Measurements from ENCODE around the gene NSMCE1. TPM values are rescaled to one million over a fixed set of nuclear protein-coding genes. Genes with fewer than 3 reads are reported as not detected.
"Not testable (repeated sequence)": the region's sequence is repeated elsewhere in the genome, so short reads cannot be mapped to it uniquely, and the experiment has no call there.

Gene NSMCE1
- total RNA-seq, 1 donor, result 29.5 TPM

DNA sequence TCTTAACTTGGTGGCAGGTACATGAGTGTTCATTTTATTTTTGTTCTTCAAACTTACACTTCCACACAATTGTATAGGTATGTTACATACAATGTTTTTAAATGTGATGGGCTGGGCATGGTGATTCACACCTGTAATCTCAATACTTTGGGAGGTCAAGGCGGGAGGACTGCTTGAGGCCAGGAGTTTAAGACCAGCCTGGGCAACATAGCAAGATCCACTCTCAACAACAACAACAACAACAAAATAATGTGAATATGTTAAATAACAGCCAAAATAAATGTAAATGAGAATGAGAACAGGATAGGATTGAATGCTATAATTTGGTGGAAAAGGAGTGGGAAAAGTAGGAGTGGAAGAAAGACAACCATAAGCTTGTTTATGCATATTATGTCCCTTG is 2.6 kb downstream of the NSMCE1 start:
- Histone ChIP-seq H3K27me3 (ENCODE audit: insufficient read depth, low read length) (no peaks in the 10 kb centered on the region), H3K4me3 (ENCODE audit: low read length) (no peak overlapping the region), H3K4me1 (ENCODE audit: insufficient read depth, low read length) (peaks cover 55% of the 10 kb centered on the region), H3K9me3 (ENCODE audit: low read depth, low read length) (no peaks in the 10 kb centered on the region)

DNA sequence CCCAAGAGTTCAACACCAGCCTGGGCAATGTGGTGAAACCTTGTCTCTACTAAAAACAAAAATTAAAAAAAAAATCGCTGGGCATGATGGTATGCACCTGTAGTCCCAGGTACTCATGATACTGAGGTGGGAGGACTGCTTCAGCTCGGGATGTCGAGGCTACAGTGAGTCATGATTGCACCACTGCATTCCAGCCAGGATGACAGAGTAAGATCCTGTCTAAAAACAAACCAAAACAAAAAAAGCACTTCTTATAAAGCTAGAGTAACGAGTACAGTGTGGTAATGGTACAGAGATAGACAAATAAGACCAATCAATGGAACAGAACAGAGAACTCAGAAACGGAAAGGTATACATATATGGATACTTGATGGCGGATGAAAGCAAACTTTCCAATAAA is 4.4 kb downstream of the NSMCE1 start:
- H3K4me3 ChIP-seq (ENCODE audit: low read length), result no peak overlapping the region
- H3K4me1 ChIP-seq (ENCODE audit: insufficient read depth, low read length), result peaks cover 48% of the 10 kb centered on the region

DNA sequence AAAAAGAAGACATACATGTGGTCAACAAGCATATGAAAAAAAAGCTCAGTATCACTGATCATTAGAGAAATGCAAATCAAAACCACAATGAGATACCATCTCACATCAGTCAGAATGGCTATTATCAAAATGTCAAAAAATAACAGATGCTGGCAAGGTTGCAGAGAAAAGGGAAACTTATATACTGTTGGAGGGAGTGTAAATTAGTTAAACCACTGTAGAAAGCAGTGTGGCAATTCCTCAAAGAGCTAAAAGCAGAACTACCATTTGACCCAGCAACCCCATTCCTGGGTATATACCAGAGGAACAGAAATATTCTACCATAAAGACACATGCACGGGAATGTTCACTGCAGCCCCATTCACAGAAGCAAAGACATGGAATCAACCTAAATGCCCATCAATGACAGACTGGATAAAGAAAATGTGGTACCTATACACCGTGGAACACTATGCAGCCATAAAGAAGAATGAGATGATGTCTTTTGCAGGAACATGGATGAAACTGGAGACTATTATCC is 5.6 kb downstream of the NSMCE1 start:
- H3K4me3 ChIP-seq (ENCODE audit: low read length); H3K9me3 ChIP-seq (ENCODE audit: low read depth, low read length); H3K27me3 ChIP-seq (ENCODE audit: insufficient read depth, low read length): not testable (repeated sequence)
- peaks cover 41% of the 10 kb centered on the region for H3K4me1 ChIP-seq (ENCODE audit: insufficient read depth, low read length)

More for the DNA sequence above, 4.4 kb downstream of the NSMCE1 start:
- Histone ChIP-seq H3K9me3 (ENCODE audit: low read depth, low read length) (no peaks in the 10 kb centered on the region), H3K27me3 (ENCODE audit: insufficient read depth, low read length) (no peaks in the 10 kb centered on the region)

DNA sequence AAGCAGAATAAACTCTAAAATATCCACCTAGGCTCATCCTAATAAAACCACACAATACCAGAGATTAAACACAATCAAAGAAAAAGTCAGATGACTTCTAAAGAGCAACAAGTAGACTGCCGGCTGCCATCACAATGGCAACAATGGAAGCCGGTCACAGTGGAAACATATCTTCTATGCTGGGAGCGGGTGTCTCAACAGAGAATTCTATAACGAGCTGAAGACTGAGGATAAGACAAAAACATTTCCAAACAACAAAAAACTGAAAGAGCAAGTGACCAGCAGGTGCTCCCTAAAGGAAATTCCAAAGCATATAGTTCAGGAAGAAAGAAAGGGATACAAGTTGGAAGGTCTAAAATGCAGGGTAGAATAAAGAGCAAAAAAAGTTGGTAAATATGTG is 8.9 kb downstream of the NSMCE1 start:
- H3K9me3 ChIP-seq (ENCODE audit: low read depth, low read length), result no peaks in the 10 kb centered on the region
- H3K4me1 ChIP-seq (ENCODE audit: insufficient read depth, low read length), result peaks cover 29% of the 10 kb centered on the region
- H3K4me3 ChIP-seq (ENCODE audit: low read length), result no peak overlapping the region
- no peaks in the 10 kb centered on the region for H3K27me3 ChIP-seq (ENCODE audit: insufficient read depth, low read length)

DNA sequence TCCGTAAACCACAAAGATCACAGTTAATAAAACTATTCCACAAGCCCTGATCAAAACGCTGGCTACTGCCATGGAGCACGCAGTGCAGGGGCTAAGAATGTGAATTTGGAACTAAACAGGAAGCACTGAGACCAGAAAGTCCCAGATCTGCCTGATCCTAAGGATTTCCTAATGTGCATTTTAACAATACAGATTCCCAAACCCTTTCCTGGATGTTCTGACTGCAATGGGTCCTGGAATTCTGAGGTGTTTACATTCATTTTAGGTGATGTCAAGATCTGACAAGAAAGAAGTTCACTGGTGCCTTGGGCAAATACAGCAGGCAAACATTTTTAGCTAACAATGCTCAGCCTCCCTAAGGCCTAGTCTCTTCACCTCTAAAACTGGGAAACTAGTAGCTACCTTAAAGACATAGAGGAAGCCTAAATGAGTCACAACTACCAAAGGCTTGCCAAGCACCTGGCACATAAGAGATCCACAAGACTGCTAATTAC is 10.3 kb downstream of the NSMCE1 start:
- Histone ChIP-seq H3K4me3 (ENCODE audit: low read length) (no peak overlapping the region), H3K27me3 (ENCODE audit: insufficient read depth, low read length) (no peaks in the 10 kb centered on the region), H3K4me1 (ENCODE audit: insufficient read depth, low read length) (peaks cover 28% of the 10 kb centered on the region), H3K9me3 (ENCODE audit: low read depth, low read length) (no peaks in the 10 kb centered on the region)

DNA sequence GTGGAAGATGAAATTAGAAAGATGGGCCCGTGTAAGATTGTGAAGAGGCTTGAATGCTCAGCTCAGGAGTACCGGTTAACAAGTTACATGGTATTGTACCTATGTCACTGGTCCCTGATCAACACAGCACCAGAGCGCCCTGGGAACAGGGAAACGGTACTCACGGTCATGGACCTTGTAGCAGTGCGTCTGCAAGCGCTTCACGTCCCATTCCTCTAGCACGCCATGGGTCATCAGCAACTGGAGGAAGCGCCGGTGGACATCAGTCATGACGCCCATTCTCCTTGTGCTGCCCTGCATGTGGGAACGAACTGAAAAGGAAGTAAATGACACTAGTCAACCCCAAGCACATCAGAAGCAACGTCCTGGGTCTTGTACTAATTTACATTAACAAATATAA is 11.3 kb downstream of the NSMCE1 start:
- Histone ChIP-seq H3K27me3 (ENCODE audit: insufficient read depth, low read length) (no peaks in the 10 kb centered on the region), H3K4me3 (ENCODE audit: low read length) (no peak overlapping the region), H3K4me1 (ENCODE audit: insufficient read depth, low read length) (peaks cover 22% of the 10 kb centered on the region), H3K9me3 (ENCODE audit: low read depth, low read length) (no peaks in the 10 kb centered on the region)

DNA sequence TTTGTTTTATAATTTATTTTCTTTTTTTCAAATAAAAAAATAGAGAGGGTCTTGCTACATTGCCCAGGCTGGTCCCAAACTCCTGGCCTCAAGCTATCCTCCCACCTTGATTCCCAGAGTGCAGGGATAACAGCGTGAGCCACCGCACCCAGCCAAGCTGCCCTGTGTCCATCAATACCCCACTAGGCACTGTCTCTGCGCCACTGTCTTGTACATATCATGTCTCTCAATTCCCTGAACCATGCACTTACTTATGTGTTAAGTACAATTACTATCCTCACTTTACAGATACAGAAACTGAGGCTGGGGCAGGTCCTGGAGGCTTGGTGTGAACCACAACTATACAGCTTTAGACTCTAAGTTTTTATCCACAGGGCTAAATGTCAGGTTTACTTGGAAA is 11.7 kb downstream of the NSMCE1 start:
- H3K9me3 ChIP-seq (ENCODE audit: low read depth, low read length), result no peaks in the 10 kb centered on the region
- H3K27me3 ChIP-seq (ENCODE audit: insufficient read depth, low read length), result no peaks in the 10 kb centered on the region

DNA sequence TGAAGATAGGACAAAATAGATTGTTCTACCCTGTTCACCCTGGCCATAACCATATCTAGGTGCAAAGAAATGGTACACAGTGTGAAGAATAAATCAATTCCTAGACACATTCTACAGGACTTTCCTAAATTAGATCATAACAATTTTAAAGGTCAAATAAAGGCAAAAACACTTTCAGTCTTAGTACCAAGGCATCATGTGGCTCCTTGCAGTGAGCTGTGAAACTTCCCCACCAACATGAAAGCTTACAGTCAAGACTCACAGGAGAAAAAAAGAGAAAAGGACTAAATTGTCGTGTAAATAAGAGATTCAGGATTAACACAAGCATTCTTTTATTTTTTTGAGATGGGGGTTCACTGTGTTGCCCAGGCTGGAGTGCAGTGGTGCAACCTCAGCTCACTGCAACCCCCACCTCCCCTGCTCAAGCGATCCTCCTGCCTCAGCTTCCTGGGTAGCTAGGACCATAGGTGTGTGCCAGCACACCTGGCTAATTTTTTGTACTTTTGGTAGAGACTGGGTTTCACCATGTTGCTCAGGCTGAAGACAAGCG is 14.2 kb downstream of the NSMCE1 start:
- H3K9me3 ChIP-seq (ENCODE audit: low read depth, low read length), result no peaks in the 10 kb centered on the region
- H3K4me1 ChIP-seq (ENCODE audit: insufficient read depth, low read length), result peaks cover 13% of the 10 kb centered on the region
- H3K4me3 ChIP-seq (ENCODE audit: low read length), result no peak overlapping the region
- H3K27me3 ChIP-seq (ENCODE audit: insufficient read depth, low read length), result no peaks in the 10 kb centered on the region

More for the DNA sequence above, 11.7 kb downstream of the NSMCE1 start:
- peaks cover 17% of the 10 kb centered on the region for H3K4me1 ChIP-seq (ENCODE audit: insufficient read depth, low read length)
- no peak overlapping the region for H3K4me3 ChIP-seq (ENCODE audit: low read length)

DNA sequence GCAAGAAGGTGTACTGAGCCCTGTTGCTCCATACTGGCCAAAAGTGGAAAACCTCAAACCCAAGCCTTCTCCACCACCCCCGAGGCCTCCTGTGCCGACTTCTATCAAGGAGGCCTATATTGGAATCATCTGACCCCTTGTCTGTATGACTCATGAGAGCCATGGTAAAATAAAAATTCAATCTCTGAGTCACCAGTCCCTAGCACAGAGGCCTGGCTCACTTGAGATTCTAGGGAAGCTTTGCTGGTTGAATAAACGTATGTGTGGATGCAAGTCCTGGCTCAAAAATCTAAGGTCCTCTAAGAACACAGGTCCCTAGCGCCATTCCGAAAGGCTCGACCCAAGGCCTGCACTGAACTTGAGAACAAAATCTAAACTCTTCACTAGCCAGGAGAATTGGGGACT is 15.0 kb downstream of the NSMCE1 start:
- H3K9me3 ChIP-seq (ENCODE audit: low read depth, low read length), result no peaks in the 10 kb centered on the region
- no peak overlapping the region for H3K4me3 ChIP-seq (ENCODE audit: low read length)
- peaks cover 13% of the 10 kb centered on the region for H3K4me1 ChIP-seq (ENCODE audit: insufficient read depth, low read length)
- H3K27me3 ChIP-seq (ENCODE audit: insufficient read depth, low read length), result no peaks in the 10 kb centered on the region

DNA sequence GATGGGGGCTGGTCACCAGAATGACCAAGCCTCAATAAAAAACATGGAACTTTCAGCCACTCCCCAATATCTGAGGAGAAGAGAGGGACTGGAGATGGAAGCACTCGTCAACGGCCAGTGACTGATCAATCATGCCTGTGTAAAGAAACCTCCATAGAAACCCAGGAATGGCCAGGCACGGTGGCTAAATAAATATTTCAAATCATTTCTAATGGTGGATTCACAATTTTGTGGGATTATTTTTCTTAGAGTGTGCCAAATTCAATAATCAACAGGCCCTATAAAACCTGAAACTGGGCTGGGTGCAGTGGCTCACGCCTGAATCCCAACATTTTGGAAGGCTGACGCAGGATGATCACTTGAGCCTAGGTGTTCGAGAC is 16.4 kb downstream of the NSMCE1 start:
- H3K9me3 ChIP-seq (ENCODE audit: low read depth, low read length), result no peaks in the 10 kb centered on the region
- H3K4me3 ChIP-seq (ENCODE audit: low read length), result no peak overlapping the region
- H3K27me3 ChIP-seq (ENCODE audit: insufficient read depth, low read length), result no peaks in the 10 kb centered on the region
- H3K4me1 ChIP-seq (ENCODE audit: insufficient read depth, low read length), result peaks cover 21% of the 10 kb centered on the region

DNA sequence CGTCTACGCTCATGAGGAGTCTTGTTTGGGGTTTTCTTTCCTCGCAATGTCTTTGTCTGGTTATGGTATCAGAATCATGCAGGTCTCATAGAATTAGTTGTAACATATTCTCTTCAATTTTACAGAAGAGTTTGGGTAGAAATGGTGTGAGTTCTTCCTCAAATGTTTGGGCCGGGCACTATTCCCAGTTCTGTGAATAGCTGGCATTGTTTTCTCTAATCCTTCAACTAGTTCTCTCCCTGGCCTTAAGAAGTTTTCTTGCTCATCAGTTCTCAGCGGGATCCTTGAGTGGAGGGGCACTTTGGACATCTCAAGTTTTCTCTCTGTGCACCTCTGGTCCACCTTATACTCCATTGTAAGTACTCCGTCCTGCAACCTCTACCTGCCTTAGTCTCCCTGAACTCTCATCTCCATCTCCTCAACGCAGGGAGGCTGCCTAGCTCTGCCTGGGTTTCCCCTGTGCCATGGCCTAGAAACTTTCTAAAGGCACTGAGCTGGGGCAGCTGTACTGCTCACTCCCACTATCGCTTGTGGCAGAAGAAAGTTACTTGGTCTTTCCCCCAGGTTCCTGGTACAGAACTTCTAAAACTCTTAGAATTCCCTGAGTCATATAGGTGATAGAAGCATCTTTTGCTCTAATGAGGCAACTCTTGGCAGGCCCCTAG is 16.9 kb downstream of the NSMCE1 start:
- no peaks in the 10 kb centered on the region for H3K9me3 ChIP-seq (ENCODE audit: low read depth, low read length)
- no peaks in the 10 kb centered on the region for H3K27me3 ChIP-seq (ENCODE audit: insufficient read depth, low read length)
- no peak overlapping the region for H3K4me3 ChIP-seq (ENCODE audit: low read length)
- H3K4me1 ChIP-seq (ENCODE audit: insufficient read depth, low read length), result peaks cover 26% of the 10 kb centered on the region

DNA sequence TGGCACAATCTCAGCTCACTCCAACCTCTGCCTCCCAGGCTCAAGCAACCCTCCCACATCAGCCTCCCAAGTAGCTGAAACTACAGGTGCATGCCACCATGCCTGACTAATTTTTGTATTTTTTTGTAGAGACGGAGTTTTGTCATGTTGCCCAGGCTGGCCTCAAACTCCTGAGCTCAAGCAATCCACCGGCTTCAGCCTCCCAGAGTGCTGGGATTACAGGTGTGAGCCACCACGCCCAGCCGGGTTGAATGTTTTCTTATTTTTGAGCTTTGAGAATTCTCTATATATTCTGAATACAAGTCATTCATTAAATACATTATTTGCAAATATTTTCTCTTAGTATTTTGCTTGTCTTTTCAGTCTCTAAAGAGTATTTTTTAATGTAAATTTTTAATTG is 19.7 kb downstream of the NSMCE1 start:
- peaks cover 43% of the 10 kb centered on the region for H3K4me1 ChIP-seq (ENCODE audit: insufficient read depth, low read length)
- H3K27me3 ChIP-seq (ENCODE audit: insufficient read depth, low read length); H3K4me3 ChIP-seq (ENCODE audit: low read length); H3K9me3 ChIP-seq (ENCODE audit: low read depth, low read length): not testable (repeated sequence)

DNA sequence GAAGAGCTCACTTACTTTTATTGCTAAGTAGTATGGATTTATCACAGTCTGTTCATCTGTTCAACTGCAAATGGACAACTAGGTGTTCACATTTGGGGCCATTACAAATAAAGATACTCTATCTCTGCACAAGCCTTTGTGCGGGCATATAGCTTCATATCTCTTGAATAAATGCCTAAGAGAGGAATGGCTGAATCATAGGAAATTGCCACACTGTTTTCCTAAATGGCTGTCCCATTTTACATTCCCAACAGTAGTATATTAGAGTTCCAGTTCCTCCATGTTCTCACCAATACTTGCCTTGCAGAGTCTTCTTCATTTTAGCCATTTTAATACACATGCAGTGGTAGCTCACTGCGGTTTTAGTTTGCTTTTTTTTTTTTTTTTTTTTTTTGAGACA is 20.5 kb downstream of the NSMCE1 start:
- Histone ChIP-seq H3K4me3 (ENCODE audit: low read length) (no peak overlapping the region), H3K9me3 (ENCODE audit: low read depth, low read length) (no peaks in the 10 kb centered on the region), H3K4me1 (ENCODE audit: insufficient read depth, low read length) (peaks cover 43% of the 10 kb centered on the region), H3K27me3 (ENCODE audit: insufficient read depth, low read length) (no peaks in the 10 kb centered on the region)

DNA sequence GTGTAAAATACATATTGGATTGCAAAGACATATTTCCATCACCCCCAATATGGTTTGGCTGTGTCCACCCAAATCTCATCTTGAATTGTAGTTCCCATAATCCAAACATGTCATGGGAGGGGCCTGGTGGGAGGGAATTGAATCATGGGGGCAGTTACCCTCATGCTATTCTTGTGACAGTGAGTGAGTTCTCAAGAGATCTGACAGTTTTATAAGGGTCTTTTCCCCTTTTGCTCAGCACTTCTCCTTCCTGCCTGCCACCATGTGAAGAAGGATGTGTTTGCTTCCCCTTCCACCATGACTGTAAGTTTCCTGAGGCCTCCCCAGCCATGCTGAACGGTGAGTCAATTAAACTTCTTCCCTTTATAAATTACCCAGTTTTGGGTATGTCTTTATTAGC is 21.5 kb downstream of the NSMCE1 start:
- peaks cover 49% of the 10 kb centered on the region for H3K4me1 ChIP-seq (ENCODE audit: insufficient read depth, low read length)
- H3K27me3 ChIP-seq (ENCODE audit: insufficient read depth, low read length); H3K4me3 ChIP-seq (ENCODE audit: low read length); H3K9me3 ChIP-seq (ENCODE audit: low read depth, low read length): not testable (repeated sequence)

DNA sequence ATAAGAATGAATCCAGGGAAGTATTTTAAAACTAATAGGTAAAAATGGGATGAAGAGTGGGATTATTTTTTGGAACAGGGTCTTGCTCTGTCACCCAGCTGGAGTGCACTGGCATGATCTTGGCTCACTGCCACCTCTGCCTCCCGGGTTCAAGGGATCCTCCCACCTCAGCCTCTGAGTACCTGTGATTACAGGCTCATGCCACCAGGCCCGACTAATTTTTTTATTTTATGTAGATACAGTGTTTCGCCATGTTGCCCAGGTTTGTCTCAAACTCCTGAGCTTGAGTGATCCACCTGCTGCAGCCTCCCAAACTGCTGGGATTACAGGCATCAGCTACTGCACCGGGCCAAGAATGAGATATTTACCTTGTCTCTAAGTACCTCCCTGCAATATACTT is 22.1 kb downstream of the NSMCE1 start:
- Histone ChIP-seq H3K4me1 (ENCODE audit: insufficient read depth, low read length) (peaks cover 53% of the 10 kb centered on the region), H3K27me3 (ENCODE audit: insufficient read depth, low read length) (no peaks in the 10 kb centered on the region), H3K9me3 (ENCODE audit: low read depth, low read length) (no peaks in the 10 kb centered on the region)

More for the DNA sequence above, 22.1 kb downstream of the NSMCE1 start:
- H3K4me3 ChIP-seq (ENCODE audit: low read length), result no peak overlapping the region

Data from mononuclear cell (primary cell).